SU-DHL-6 (cell line): ENCODE data around the gene SCFD2.

Experiments used
- H2AFZ ChIP-seq: fragments of 200-600 bp; sonication (generic); 2 replicates; pipeline ENCODE4 v1.6.1; 2014; ENCODE audit warnings: low read depth, mild to moderate bottlenecking, moderate library complexity, mixed read lengths, antibody characterized with exemption, low read length; ENCODE audit not compliant: severe bottlenecking
- H3F3A ChIP-seq: fragments of 200-600 bp; shearing (Covaris generic); 2 replicates; pipeline ENCODE4 v1.6.0; 2016; ENCODE audit warnings: antibody characterized with exemption, mild to moderate bottlenecking; ENCODE audit not compliant: insufficient read depth
- H3K27ac ChIP-seq: fragments of 200-600 bp; sonication (generic); 2 replicates; pipeline ENCODE4 v1.5.1; 2016; ENCODE audit warnings: low read depth, mild to moderate bottlenecking, low read length, moderate library complexity, mixed read lengths
- H3K27me3 ChIP-seq: fragments of 200-600 bp; sonication (generic), shearing (Covaris generic); 2 replicates; pipeline ENCODE4 v1.6.0; 2014; ENCODE audit warnings: mild to moderate bottlenecking, low read length
- H3K36me3 ChIP-seq: fragments of 200-600 bp; sonication (generic); 2 replicates; pipeline ENCODE4 v1.6.1; 2014; ENCODE audit warnings: mild to moderate bottlenecking, low read length, mixed read lengths
- H3K4me2 ChIP-seq: fragments of 300-600, 200-600 bp; shearing (Covaris generic), sonication (generic); 2 replicates; pipeline ENCODE4 v1.6.0; 2014; ENCODE audit warnings: low read length, low read depth, mild to moderate bottlenecking; ENCODE audit not compliant: poor library complexity, severe bottlenecking
- H3K4me3 ChIP-seq: fragments of 200-600 bp; sonication (generic); 2 replicates; pipeline ENCODE4 v1.5.1; 2014; ENCODE audit warnings: antibody characterized with exemption, low read length, mild to moderate bottlenecking, mixed read lengths; ENCODE audit not compliant: insufficient read depth, poor library complexity, severe bottlenecking
- H3K79me2 ChIP-seq: fragments of 200-600 bp; sonication (generic); 2 replicates; pipeline ENCODE4 v1.6.1; 2014; ENCODE audit warnings: mild to moderate bottlenecking, low read length, moderate library complexity; ENCODE audit not compliant: insufficient read depth
- H3K9ac ChIP-seq: fragments of 200-600 bp; sonication (generic); 2 replicates; pipeline ENCODE4 v1.7.0; 2014; ENCODE audit warnings: mild to moderate bottlenecking, low read length
- H3K9me2 ChIP-seq: fragments of 200-600 bp; sonication (generic); replicated peaks from 2 replicates; pipeline ENCODE4 v1.6.1; 2014; ENCODE audit warnings: low read length; ENCODE audit not compliant: insufficient read depth
- H3K9me3 ChIP-seq: fragments of 200-600 bp; sonication (generic); 2 replicates; pipeline ENCODE4 v1.6.1; 2014; ENCODE audit warnings: low read length, mixed read lengths; ENCODE audit not compliant: insufficient read depth
- H4K20me1 ChIP-seq: fragments of 200-600 bp; sonication (generic); 2 replicates; pipeline ENCODE4 v1.6.1; 2014; ENCODE audit warnings: low read depth, mild to moderate bottlenecking, antibody characterized with exemption, low read length, moderate library complexity, mixed read lengths
- EZH2phosphoT487 ChIP-seq: fragments of 200-600 bp; sonication (generic), shearing (Covaris generic); conservative IDR thresholded peaks from 2 replicates; pipeline ENCODE4 v1.6.1; 2018; ENCODE audit warnings: mild to moderate bottlenecking, antibody characterized with exemption, low read length, moderate library complexity, mixed read lengths
- TF ChIP-seq, protein P1 (sequence below): fragments of 200-600 bp; sonication (generic); IDR thresholded peaks from one replicate; pipeline ENCODE4 v1.5.1; 2017; ENCODE audit warnings: antibody characterized with exemption, mild to moderate bottlenecking, low read length, moderate library complexity; ENCODE audit not compliant: insufficient read depth, poor library complexity, severe bottlenecking

SCFD2 gene

DNA sequence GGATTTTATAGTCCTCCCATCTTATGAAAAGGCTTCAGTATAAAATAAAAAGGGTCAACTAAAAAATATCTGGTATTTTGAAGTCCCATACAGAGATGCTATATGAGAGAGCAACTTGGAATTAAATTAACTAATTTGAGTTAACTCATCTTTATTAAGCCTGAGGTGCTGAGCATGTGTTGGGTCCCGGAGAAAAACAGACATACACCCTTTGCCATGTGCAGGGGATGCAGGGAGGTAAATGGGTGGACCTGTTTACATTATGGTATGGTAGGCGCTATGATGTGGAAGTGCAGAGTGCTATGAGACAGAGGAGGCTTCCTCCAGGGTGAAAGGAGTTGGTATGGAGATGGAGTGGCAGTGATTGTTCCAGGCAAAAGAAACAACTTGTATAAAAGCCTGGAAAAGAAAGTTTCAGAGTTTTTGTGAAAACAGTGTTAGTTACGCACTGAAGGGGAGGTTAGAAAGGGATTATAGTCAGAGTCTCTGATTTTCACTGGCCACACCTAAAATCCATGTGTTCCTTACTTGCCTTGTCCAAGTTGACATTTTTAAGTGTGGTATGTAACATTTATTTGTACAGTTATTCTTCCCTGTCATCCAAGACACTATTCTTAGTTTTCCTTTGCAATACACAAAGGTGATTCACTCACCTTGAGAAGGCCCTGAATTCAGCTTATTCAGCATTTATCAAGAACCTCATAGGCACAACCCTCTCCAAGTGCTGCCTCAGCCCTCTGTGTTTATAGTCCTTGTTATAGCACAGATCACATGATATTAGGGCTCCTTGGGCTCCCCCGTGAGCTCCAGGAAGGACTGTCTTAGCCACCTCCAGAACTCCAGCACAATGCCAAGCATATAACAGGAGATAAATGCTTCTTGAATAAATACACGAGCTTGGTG, 351.7 kb downstream of the SCFD2 start:
- no peaks in the 10 kb centered on the region for H3F3A ChIP-seq
- H3K27ac ChIP-seq, result no peak overlapping the region
- TF ChIP-seq, protein P1, sequence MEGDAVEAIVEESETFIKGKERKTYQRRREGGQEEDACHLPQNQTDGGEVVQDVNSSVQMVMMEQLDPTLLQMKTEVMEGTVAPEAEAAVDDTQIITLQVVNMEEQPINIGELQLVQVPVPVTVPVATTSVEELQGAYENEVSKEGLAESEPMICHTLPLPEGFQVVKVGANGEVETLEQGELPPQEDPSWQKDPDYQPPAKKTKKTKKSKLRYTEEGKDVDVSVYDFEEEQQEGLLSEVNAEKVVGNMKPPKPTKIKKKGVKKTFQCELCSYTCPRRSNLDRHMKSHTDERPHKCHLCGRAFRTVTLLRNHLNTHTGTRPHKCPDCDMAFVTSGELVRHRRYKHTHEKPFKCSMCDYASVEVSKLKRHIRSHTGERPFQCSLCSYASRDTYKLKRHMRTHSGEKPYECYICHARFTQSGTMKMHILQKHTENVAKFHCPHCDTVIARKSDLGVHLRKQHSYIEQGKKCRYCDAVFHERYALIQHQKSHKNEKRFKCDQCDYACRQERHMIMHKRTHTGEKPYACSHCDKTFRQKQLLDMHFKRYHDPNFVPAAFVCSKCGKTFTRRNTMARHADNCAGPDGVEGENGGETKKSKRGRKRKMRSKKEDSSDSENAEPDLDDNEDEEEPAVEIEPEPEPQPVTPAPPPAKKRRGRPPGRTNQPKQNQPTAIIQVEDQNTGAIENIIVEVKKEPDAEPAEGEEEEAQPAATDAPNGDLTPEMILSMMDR, result no peak
- TF ChIP-seq EZH2phosphoT487, result no peak

DNA sequence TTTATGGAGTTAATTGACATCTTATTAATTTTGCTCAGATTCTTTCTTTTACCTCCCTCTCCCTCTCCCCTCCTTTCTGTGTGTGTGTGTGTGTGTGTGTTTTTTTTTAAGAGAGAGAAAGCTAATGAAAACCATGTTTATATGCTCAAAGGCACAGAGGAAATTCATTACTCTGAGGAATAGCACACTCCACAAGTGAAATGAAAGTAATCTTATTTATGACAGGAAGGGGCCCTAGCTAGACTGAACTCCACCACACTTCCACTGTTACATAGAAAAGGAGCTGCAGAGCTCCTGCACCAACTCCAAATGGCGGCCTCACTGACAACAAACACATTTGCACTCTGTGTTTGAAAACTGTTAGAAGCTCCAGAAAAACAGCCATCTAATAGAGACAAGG, 353.1 kb downstream of the SCFD2 start:
- TF ChIP-seq, protein P1, result no peak
- TF ChIP-seq EZH2phosphoT487, result no peak
- no peak overlapping the region for H3K9ac ChIP-seq
- H3K4me3 ChIP-seq, result no peak overlapping the region
- H2AFZ ChIP-seq, result no peak overlapping the region
- no peaks in the 10 kb centered on the region for H3F3A ChIP-seq
- H3K9me2 ChIP-seq, result no peaks in the 10 kb centered on the region
- H3K9me3 ChIP-seq, result no peaks in the 10 kb centered on the region
- H4K20me1 ChIP-seq, result no peaks in the 10 kb centered on the region
- H3K27me3 ChIP-seq, result no peaks in the 10 kb centered on the region
- H3K79me2 ChIP-seq, result no peaks in the 10 kb centered on the region
- H3K27ac ChIP-seq, result no peak overlapping the region
- no peak overlapping the region for H3K4me2 ChIP-seq
- no peaks in the 10 kb centered on the region for H3K36me3 ChIP-seq

More for the DNA sequence above, 351.7 kb downstream of the SCFD2 start:
- no peaks in the 10 kb centered on the region for H3K9me3 ChIP-seq
- no peak overlapping the region for H3K4me3 ChIP-seq
- no peaks in the 10 kb centered on the region for H4K20me1 ChIP-seq
- H3K79me2 ChIP-seq, result no peaks in the 10 kb centered on the region
- H3K9me2 ChIP-seq, result no peaks in the 10 kb centered on the region
- H2AFZ ChIP-seq, result no peak overlapping the region
- H3K27me3 ChIP-seq, result no peaks in the 10 kb centered on the region
- H3K4me2 ChIP-seq, result no peak overlapping the region
- no peaks in the 10 kb centered on the region for H3K36me3 ChIP-seq
- no peak overlapping the region for H3K9ac ChIP-seq

- Histone ChIP-seq H3F3A (no peaks in the 10 kb centered on the region), H3K4me3 (no peak overlapping the region), H3K36me3 (no peaks in the 10 kb centered on the region), H3K4me2 (no peak overlapping the region), H3K9me2 (no peaks in the 10 kb centered on the region), H3K9me3 (no peaks in the 10 kb centered on the region), H4K20me1 (no peaks in the 10 kb centered on the region), H3K79me2 (no peaks in the 10 kb centered on the region), H2AFZ (no peak overlapping the region), H3K9ac (no peak overlapping the region), H3K27me3 (no peaks in the 10 kb centered on the region), H3K27ac (no peak overlapping the region)
- TF ChIP-seq, protein P1, result no peak
- TF ChIP-seq EZH2phosphoT487, result no peak
Measured at GRCh38 chr4:53011259-53011905, 354.5 kb downstream of the SCFD2 start.
